GM12873 (cell line): ENCODE results near the gene ZBTB48.

ENCODE experiments used
- CTCF ChIP-seq: IDR thresholded peaks from 2 replicates; pipeline ENCODE4 v1.5.1; 2012; ENCODE audit warnings: low read depth, mild to moderate bottlenecking, moderate library complexity, low read length, control low read depth; ENCODE audit not compliant: insufficient read depth; ENCODE audit errors: missing control alignments

ZBTB48 gene

DNA sequence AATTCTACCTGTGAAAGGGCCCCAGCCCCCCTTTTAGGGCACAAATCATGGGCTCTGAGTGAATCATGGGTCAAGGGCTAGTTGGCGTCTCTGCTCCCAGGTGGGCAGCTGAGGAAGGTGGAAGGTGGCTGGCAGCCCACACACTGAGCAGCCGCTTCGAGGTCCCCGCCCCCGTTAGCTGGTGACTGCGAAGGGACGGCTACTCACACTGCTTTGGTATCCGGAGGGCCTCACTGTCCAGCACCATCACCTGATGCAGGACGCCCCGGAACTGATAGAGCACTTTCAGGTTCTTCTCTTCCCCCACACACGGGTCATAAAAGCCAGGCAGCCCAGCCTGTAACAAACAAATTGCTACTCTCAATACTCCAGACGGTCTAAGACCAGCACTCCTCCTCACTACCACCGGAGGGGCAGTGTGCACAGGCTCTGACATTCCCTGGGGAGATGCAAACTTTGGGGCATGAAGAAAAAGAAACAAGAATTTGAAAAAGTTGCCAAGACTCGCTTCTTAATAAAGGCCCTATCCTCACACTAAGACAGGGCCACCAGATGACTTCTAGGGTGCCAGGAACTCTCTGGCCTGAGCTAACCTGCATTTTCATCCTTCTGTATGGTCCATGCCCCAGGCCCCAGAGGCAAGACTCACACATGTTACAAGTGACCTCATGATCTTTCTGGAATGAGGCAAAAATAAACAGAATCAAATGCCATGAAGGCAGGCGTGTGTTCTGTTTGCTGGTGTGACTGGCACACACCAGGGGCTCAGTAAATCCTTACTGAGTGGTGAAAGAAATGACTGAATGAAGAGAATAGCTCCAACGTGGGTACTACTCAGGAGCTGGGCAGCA is 56.3 kb downstream of the ZBTB48 start:
- TF ChIP-seq CTCF = no peak

- no peak for TF ChIP-seq CTCF
Observed at GRCh38 chr1:6637770-6638169, 58.0 kb downstream of the ZBTB48 start.

DNA sequence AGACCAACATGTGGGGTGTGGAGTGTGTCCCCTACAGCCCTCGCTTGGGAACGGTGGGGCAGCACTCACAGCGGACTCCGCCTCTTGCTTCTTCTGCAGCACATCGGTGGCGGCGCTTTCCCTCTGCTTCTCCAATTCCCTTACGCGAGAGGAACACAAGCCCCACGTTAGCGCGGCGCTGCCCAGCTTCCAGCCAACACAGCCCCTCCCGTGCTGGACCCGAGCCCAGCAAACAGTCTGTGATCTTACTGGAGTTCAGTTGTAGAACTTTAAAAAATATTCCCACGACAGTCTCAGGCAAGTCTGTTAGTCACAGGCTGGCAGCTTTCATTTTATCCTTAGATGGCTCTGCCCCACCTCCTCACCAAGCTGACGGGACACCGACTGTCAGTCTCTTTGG is 58.4 kb downstream of the ZBTB48 start:
- TF ChIP-seq CTCF = no peak
